Measurements from ENCODE around the gene ADCY9.

DNA sequence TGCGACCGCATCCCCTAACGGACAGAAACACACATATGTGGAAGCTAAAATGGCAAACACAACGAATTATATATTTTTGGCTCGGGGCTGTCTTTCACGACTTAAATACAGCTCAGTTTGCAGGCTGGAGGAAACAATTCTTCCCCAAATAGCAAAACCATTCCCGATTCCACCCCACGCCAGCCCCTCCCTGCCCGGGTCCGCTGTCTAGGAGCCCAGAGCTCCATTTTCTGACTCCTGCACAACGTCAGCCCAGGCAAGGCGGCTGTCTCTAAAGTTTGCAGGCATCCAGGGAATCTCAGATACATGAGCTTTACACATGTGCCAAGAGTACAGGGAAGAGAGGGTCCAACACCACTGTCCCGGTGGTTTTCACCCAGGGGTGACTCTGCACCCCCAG is 110.5 kb downstream of the ADCY9 start:
- TF ChIP-seq, protein P1, sequence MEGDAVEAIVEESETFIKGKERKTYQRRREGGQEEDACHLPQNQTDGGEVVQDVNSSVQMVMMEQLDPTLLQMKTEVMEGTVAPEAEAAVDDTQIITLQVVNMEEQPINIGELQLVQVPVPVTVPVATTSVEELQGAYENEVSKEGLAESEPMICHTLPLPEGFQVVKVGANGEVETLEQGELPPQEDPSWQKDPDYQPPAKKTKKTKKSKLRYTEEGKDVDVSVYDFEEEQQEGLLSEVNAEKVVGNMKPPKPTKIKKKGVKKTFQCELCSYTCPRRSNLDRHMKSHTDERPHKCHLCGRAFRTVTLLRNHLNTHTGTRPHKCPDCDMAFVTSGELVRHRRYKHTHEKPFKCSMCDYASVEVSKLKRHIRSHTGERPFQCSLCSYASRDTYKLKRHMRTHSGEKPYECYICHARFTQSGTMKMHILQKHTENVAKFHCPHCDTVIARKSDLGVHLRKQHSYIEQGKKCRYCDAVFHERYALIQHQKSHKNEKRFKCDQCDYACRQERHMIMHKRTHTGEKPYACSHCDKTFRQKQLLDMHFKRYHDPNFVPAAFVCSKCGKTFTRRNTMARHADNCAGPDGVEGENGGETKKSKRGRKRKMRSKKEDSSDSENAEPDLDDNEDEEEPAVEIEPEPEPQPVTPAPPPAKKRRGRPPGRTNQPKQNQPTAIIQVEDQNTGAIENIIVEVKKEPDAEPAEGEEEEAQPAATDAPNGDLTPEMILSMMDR (IDR thresholded peaks at IDR 0.05) = no peak
- TF ChIP-seq, protein P2, sequence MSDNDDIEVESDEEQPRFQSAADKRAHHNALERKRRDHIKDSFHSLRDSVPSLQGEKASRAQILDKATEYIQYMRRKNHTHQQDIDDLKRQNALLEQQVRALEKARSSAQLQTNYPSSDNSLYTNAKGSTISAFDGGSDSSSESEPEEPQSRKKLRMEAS (CRISPR knock-in tag; IDR thresholded peaks at IDR 0.05) = no peak
- no peak for TF ChIP-seq JUN (CRISPR knock-in tag; IDR thresholded peaks at IDR 0.05)
- TF ChIP-seq ZNF138 (CRISPR knock-in tag; conservative IDR thresholded peaks at IDR 0.05) = no peak
- TF ChIP-seq TCF7 (CRISPR knock-in tag; IDR thresholded peaks at IDR 0.05; ENCODE audit: low read depth) = no peak
- TF ChIP-seq, protein P3, sequence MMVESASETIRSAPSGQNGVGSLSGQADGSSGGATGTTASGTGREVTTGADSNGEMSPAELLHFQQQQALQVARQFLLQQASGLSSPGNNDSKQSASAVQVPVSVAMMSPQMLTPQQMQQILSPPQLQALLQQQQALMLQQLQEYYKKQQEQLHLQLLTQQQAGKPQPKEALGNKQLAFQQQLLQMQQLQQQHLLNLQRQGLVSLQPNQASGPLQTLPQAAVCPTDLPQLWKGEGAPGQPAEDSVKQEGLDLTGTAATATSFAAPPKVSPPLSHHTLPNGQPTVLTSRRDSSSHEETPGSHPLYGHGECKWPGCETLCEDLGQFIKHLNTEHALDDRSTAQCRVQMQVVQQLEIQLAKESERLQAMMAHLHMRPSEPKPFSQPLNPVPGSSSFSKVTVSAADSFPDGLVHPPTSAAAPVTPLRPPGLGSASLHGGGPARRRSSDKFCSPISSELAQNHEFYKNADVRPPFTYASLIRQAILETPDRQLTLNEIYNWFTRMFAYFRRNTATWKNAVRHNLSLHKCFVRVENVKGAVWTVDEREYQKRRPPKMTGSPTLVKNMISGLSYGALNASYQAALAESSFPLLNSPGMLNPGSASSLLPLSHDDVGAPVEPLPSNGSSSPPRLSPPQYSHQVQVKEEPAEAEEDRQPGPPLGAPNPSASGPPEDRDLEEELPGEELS (CRISPR knock-in tag; IDR thresholded peaks at IDR 0.05) = no peak
- no peak for TF ChIP-seq CREM (CRISPR knock-in tag; IDR thresholded peaks at IDR 0.05)
- no peak for TF ChIP-seq CREB1 (CRISPR knock-in tag; IDR thresholded peaks at IDR 0.05)
- no peak for TF ChIP-seq ESRRA (CRISPR knock-in tag; IDR thresholded peaks at IDR 0.05; ENCODE audit: borderline replicate concordance)
- no peak for TF ChIP-seq SOX15 (CRISPR knock-in tag; IDR thresholded peaks at IDR 0.05)
